ENCODE measurements around the gene SERPINB13.

Gene SERPINB13

DNA sequence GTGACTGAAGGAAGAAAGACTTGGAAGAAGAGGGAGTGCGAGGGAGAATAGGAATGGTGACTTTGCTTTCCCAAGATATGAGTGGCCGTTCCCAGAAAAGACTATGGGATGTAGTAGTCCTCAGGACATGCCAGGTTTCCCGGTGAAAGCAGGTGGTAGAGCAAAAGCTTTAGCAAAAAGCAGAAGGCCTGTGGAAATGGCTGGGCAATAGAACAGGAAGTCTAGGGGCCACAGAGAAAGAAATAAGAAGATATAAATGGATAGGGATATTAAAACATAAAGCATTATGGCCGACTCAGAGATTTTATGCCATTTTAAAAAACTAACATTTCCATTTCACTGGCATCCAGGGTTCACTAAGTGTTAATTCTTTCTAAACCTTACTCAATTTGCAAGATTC lies 1.2 kb upstream of the SERPINB13 start:
- no peak for DNase-seq
- in situ Hi-C loops (cut with MboI; ENCODE audit: low pct_unique_long_range_greater_than_20kb, low sequenced_read_pairs) = no loop called here

DNA sequence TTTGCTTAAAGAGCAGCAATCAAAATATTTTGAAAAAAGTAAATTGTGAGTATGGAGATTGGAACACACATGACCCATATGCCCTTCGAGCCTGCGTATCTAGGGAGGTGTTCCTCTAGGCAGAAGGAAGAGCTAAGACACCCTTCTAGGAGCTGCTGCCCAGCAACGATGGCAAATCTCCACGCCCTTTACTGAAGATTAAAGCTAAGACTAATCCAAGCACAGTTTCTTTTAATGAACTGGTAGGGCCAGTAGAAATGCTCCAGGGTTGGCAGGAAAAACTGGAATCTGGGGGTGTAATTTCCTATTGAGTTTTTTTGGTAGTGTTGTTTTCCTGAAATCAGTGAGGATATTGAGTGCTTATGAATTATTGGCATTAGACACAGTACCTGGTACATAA lies 712 bp upstream of the SERPINB13 start:
- DNase-seq = no peak
- in situ Hi-C loops (cut with MboI; ENCODE audit: low pct_unique_long_range_greater_than_20kb, low sequenced_read_pairs) = no loop called here

DNA sequence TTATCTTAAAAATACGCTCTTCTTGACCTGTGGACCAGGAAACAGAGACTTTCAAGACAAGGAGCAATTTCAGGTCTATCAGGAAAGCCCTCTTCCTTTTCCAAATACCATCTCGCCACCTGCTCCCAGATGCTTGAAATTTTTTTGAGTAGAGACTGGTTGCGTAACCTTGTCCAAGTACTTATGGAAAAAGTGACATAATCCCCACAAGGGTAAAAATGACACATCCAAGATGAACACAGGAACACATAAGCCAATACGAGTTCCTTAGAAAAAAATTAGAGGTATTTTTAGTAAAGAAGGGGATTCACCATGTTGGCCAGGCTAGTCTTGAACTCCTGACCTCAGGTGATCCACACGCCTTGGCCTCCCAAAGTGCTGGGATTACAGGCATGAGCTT lies 1.8 kb downstream of the SERPINB13 start:
- DNase-seq = no peak
- in situ Hi-C loops (cut with MboI; ENCODE audit: low pct_unique_long_range_greater_than_20kb, low sequenced_read_pairs) = no loop called here

DNA sequence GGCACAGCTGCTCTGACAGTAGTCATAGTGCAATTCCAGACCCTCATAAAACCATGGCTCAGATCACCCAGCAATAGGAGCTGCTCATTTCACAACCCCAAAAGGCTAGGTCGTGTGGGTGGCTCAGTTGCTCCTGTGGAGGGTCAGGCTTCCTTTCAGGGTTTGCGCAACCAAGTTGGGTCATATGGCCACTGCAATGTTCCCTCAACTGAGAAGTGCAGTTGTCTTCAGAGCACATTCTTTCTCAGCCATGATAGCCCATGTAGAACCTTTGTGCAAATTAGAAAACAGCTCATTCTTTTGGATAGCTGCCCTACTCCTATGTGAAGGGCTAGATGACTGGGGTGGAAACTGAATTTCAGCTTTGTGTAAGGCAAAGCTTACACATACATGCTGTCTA lies 3.2 kb downstream of the SERPINB13 start:
- no peak for DNase-seq
- in situ Hi-C loops (cut with MboI; ENCODE audit: low pct_unique_long_range_greater_than_20kb, low sequenced_read_pairs) = no loop called here

DNA sequence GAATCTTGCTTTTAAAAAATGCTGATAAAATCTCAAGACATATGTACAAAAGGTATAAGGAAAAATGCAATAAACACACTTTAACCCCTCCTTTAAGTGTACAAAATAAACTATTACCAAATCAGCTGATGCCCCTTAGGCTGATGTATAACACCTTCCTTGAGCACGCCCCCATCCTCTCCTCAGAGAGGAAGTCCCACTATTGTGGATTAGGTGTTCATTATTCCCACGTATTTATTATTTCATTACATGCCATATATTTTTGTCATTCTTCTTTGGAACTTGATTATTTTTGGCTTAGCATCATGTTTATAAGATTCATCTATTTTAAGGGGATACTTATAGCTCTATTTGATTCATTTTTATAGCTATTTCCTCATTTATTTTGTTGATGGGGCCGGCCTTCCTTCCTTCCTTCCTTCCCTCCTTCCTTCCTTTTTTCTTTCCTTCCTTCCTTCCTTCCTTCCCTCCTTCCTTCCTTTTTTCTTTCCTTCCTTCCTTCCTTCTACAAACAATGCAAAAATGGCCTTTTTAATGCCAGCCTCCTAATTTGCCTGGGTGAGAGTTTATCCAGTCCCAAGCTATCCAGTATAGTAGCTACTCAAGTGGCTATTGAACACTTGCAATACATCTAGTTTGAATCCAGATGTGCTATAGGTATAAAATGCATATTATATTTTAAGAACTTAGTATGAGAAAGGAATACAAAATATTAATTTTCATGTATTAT lies 4.0 kb downstream of the SERPINB13 start:
- in situ Hi-C loops (cut with MboI; ENCODE audit: low pct_unique_long_range_greater_than_20kb, low sequenced_read_pairs) = no loop called here
- no peak for DNase-seq

DNA sequence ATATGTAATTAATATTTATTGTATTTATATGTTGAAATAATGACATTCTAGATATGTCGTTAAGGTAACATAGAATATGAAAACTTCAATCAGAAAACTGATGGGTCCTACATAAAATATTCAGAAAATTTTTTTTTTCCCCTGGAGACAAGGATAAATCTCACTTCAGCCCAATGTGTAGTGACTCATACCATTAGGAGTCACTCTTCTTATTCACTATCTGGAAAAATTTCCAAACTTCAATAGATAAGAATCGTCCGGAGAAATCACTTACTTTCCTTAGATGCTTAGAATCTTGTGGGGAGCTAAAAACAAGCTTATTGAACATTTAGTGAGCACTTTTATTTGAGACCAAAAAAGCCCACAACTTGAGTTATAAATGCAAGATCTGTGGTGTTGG lies 4.6 kb downstream of the SERPINB13 start:
- in situ Hi-C loops (cut with MboI; ENCODE audit: low pct_unique_long_range_greater_than_20kb, low sequenced_read_pairs) = no loop called here
- DNase-seq = no peak

DNA sequence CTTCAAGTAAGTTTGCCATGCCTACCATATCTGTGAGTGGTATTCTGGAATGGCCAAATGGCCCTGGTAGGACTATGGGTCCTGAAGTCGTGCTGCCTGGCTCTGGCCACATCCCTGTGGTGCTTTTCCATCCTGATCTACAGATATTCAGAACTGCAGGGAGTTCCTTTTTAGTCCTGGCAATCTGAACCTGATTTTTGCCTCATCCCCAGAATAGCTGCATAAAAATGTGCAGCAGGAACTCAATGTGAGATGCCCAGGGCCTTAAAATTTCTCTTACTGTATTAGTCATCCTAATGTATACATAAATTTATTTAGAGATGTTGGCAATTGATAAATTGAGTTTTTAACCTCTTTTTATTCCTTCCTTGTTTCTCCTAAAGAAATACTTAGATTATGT lies 5.3 kb downstream of the SERPINB13 start:
- DNase-seq = no peak
- in situ Hi-C loops (cut with MboI; ENCODE audit: low pct_unique_long_range_greater_than_20kb, low sequenced_read_pairs) = no loop called here

DNA sequence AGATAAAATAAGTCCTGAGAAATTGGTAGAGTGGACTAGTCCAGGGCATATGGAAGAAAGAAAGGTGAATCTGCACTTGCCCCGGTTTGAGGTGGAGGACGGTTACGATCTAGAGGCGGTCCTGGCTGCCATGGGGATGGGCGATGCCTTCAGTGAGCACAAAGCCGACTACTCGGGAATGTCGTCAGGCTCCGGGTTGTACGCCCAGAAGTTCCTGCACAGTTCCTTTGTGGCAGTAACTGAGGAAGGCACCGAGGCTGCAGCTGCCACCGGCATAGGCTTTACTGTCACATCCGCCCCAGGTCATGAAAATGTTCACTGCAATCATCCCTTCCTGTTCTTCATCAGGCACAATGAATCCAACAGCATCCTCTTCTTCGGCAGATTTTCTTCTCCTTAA lies 9.8 kb downstream of the SERPINB13 start:
- in situ Hi-C loops (cut with MboI; ENCODE audit: low pct_unique_long_range_greater_than_20kb, low sequenced_read_pairs) = no loop called here
- DNase-seq = no peak

DNA sequence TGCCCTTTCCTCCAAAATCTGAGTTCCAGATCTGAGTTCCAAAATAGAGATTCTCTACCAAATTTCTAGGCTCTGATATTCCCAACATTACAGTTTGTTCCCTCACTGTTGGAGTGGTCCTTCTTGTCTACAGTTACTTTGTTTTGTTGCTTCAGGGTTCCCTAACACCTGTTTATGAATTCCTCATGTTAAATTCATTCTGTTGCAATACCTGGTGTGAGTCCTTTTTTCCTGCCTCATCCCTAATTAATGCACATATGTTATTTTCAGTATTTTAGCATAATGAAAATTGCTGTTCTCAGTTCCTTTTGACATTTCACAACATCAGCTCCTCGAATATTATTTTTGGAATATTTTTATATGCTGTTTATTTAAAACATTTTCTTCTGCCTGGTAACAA lies 16.2 kb downstream of the SERPINB13 start:
- no peak for DNase-seq
- in situ Hi-C loops (cut with MboI; ENCODE audit: low pct_unique_long_range_greater_than_20kb, low sequenced_read_pairs) = no loop called here

DNA sequence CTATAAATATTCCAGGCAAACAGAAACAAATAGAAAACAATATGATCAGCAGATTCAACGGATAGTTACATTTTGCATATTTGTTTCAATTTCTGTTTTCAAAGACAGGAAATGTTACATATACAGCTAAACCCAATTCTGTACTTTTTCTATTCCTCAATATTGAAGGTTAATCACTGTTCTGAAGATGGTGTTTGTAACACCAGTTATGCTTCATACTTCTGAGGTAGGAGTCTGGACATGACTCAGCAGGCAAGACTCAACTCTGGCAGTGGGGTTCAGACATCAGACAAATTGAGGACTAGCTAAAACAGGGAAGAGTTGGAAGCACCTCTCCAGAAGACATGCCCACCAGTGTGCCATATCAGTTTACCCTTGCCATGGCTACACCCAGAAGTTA lies 16.6 kb downstream of the SERPINB13 start:
- no peak for DNase-seq
- in situ Hi-C loops (cut with MboI; ENCODE audit: low pct_unique_long_range_greater_than_20kb, low sequenced_read_pairs) = no loop called here

DNA sequence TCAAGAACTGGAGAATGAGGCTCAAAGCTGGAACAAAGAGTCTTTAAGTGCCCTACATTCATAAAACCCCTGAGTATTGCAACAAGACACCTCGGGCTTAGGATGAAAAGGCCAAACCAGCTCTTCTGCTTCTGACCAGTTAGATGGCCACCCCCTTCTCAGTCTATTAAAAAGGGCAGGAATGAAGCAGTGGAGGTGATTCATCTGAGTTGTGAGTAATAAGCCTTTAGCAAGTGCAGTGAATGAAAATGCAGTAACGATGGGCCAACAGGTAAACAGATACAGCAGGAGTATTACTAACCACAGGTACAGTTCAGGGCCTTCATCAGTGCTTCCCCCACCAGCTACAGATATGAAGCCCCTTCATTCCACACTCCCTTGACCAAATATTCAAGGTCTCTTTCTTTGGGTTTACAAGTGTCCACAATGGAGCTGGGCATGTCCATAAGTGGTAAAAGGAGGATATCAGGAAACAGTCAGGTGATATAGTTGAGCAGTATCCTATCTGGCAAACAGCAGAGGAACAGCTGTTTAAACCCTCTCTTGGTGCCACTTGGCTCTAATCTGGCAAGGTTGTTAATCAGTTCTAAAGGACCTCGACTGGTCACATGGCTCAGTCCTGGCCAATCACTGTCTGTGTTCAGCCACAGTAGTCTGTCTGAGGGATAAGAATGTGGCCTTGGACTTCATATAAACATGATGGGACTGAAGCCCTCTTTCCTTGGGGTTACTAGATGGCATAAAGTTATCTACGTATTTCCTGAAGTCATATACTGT lies 17.8 kb downstream of the SERPINB13 start:
- DNase-seq = no peak
- in situ Hi-C loops (cut with MboI; ENCODE audit: low pct_unique_long_range_greater_than_20kb, low sequenced_read_pairs) = no loop called here

DNA sequence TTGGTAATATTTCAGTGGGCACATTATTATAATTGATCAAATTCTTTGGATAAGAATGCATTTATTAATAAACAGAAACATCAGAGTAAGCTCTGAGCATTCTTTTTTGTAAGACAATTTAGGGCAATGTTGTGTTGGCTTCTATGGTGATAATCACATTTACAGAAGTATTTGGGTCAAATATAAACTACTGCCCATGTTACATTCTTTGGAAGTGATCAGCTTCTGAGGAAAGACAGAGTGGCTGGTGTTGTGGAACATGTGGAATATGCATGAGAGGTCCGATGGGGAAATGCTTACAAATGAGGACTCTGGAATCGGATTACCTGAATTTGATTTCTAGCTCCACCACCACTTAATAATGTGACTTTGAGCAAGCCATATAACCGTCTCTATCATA lies 19.4 kb downstream of the SERPINB13 start:
- in situ Hi-C loops (cut with MboI; ENCODE audit: low pct_unique_long_range_greater_than_20kb, low sequenced_read_pairs) = no loop called here
- DNase-seq = no peak

DNA sequence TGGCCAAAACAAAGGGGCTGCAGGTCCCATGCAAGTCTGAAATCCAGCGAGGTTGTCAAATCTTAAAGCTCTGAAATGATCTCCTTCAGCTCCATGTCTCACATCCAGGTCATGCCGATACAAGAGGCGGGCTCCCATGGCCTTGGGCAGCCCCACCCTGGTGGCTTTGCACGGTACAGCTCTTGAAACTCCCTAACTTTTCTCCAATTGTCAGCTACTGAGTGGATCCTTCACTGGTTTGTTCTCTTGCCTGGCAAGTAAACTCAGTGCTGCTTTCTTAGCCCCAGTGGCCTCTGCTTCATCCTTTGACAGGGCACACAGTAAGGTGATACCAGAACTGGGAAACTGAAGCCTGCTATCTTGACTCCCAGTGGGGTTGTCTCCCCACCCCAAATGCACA lies 26.3 kb downstream of the SERPINB13 start:
- DNase-seq = no peak
- in situ Hi-C loops (cut with MboI; ENCODE audit: low pct_unique_long_range_greater_than_20kb, low sequenced_read_pairs) = no loop called here

DNA sequence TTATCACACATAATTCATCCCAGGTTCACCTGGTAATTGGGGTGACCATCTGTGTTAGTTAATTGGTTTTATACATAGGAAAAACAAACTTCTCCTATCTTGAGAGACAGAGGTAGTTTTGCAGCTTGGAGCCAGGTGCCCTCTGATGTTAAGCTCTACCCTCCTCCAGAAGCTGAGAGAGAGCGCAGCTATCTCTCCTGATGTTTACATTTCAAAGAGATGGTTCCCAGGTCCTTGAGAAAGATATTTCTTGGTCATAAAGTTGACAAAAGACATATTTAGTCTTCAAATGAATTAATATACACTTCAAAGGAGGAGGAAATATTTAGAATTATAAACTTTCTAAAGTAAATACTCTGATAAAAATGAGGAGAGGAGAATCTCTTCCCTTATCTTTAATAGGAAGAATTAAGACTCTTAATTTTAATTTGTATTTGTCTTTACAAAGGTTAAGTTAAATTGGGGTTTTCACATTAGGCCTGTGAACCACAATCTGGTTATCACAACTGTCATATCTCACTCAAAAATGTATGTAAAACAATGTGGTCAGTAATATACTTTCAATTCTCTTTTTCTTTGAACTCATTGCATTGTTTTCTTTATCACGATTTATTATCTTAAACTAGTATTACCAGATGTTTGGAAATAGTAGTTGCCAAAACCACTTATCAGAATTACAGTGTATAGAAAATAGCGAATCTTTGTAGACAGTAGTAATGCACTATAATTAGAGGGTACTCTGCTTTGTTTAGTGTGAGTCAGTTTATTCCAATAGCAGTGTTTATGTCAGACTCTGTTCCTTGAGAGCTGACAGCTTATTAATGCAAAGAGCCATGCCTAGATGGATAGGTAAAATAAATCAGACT lies 30.1 kb downstream of the SERPINB13 start:
- in situ Hi-C loops (cut with MboI; ENCODE audit: low pct_unique_long_range_greater_than_20kb, low sequenced_read_pairs) = no loop called here
- no peak for DNase-seq

DNA sequence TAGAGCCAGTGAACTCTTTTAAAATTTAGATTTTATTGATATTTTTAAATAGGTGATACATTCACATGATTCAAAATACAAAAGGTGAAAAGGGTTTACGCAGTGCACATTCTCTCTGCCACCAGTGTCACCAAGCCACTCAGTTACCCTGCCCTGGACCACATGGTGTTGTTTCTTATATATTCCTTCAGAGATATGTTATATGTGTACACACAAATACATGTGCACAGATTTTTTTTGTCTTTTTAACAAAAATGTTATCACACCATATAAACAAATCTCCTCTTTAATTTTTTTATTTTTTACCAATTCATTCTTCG lies 30.7 kb downstream of the SERPINB13 start:
- no peak for DNase-seq
- in situ Hi-C loops (cut with MboI; ENCODE audit: low pct_unique_long_range_greater_than_20kb, low sequenced_read_pairs) = no loop called here

DNA sequence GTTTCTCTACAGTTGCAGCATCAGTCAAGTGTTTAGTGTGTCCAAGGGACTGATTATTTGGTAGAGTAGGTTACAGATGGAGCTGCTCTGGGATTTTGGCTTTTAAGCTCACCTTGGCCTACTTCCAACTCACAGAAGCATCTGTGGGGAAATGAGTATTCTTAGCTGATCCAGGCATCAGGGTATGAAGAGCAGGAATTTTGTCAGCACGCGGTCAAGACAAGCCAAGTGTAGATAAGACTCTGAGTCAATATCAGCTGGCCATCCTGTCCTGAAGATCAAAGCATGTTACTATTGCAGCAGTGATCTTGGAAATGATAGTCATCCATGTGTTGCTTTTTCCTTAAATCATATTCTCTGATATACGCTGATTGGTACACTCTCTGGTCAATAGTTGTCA lies 32.5 kb downstream of the SERPINB13 start:
- in situ Hi-C loops (cut with MboI; ENCODE audit: low pct_unique_long_range_greater_than_20kb, low sequenced_read_pairs) = no loop called here
- DNase-seq = no peak

DNA sequence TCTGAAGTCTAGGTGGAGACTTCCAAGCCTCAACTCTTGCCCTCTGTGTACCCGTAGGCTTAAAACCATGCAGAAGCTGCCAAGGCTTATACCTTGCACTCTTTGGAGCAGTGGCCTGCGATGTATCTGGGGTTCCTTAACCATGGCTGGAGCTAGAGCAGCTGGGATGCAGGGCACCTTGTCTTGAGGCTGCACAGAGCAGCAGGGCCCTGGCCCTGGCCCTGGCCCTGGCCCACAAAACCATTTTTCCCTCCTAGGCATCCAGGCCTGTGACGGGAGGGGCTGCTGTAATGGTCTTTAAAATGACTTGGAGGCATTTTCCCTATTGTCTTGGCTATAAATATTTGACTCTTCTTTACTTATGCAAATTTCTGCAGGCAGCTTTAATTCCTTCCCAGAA lies 37.7 kb downstream of the SERPINB13 start:
- in situ Hi-C loops (cut with MboI; ENCODE audit: low pct_unique_long_range_greater_than_20kb, low sequenced_read_pairs) = no loop called here
- no peak for DNase-seq

DNA sequence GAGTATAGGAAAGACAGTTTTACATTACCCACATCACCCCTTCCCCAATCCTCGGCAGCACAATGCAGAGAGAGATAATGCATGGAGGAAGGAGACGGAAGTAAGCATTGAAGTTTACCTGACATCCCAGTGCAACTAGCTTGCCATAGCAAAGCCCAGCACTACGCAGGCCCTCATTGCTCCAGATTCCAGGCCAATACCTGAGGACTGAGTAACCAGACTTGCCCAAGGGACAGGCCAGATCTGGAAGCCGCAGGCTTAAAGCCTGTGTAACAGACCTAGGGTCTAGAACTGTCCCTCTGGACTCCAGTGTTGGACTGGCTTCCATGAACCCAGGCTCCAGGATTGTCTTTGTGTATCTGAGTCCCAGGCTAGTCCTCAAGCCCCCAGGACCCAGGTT lies 39.3 kb downstream of the SERPINB13 start:
- in situ Hi-C loops (cut with MboI; ENCODE audit: low pct_unique_long_range_greater_than_20kb, low sequenced_read_pairs) = no loop called here

DNA sequence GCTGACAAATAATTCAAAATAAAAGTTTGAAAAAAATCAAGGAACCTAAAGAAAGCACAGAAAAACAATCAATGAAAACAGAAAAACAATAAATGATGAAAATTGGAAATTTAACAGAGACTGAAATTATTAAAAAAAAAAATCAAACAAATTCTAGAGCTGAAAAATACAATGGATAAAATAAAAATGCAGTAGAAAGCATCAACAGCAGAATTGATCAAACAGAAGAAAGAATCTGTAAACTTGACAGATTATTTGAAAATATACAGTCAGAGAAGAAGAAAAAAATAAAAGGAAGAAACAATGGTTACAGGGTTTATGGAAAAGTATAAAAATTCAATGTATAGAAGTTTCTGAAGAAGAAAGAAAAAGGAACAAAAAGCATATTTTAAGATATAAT lies 40.7 kb downstream of the SERPINB13 start:
- no peak for DNase-seq
- in situ Hi-C loops (cut with MboI; ENCODE audit: low pct_unique_long_range_greater_than_20kb, low sequenced_read_pairs) = no loop called here

More for the DNA sequence above, 39.3 kb downstream of the SERPINB13 start:
- no peak for DNase-seq

DNA sequence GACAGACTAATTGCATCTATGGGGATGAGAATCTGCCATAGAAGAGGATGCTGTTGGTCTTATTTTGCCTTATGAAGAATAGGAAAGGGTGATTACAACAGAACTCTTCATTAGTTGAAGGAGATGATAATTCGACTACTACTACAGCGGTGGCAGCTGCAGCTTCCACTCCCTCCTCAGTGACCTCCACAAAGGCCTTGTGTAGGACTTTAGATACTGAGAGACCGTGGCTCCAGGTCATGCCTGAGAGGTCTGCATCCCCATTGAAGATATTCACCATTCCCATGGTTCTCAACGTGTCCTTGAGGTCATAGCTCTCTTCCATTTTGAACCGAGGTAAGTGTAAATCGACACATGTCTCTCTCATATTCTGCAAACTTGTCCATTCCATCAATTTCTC lies 50.6 kb downstream of the SERPINB13 start:
- no peak for DNase-seq
- in situ Hi-C loops (cut with MboI; ENCODE audit: low pct_unique_long_range_greater_than_20kb, low sequenced_read_pairs) = no loop called here
